OCI-LY3 (cell line): ENCODE data around the gene SEMA4A.

Experiments
- H2AFZ ChIP-seq: fragments of 200-600, 300-600 bp; shearing (Covaris generic); 2 replicates; pipeline ENCODE4 v1.6.0; 2014; ENCODE audit warnings: antibody characterized with exemption, low read depth, low read length
- H3K27ac ChIP-seq: fragments of 200-600, 300-600 bp; sonication (generic); 2 replicates; pipeline ENCODE4 v1.5.1; 2014; ENCODE audit warnings: mild to moderate bottlenecking, low read length, moderate library complexity, mixed read lengths
- H3K27me3 ChIP-seq: fragments of 200-600, 300-600 bp; sonication (generic); 2 replicates; pipeline ENCODE4 v1.6.1; 2014; ENCODE audit warnings: low read depth, low read length, mixed read lengths
- H3K36me3 ChIP-seq: fragments of 200-600, 300-600 bp; sonication (generic); replicated peaks from 2 replicates; pipeline ENCODE3; 2014; ENCODE audit warnings: low read depth, low read length, mixed read lengths
- H3K4me1 ChIP-seq: fragments of 300-600, 200-600 bp; sonication (generic); 2 replicates; pipeline ENCODE4 v1.6.1; 2014; ENCODE audit warnings: low read length, mixed read lengths
- H3K4me2 ChIP-seq: fragments of 200-600, 300-600 bp; sonication (generic); 2 replicates; pipeline ENCODE4 v1.6.1; 2014; ENCODE audit warnings: low read length, mixed read lengths
- H3K4me3 ChIP-seq: fragments of 300-600, 200-600 bp; sonication (generic); 2 replicates; pipeline ENCODE4 v1.5.1; 2014; ENCODE audit warnings: antibody characterized with exemption, mild to moderate bottlenecking, low read length, moderate library complexity
- H3K79me2 ChIP-seq: fragments of 300-600, 200-600 bp; shearing (Covaris generic); 2 replicates; pipeline ENCODE4 v1.6.1; 2014; ENCODE audit warnings: mild to moderate bottlenecking, low read length, mixed read lengths
- H3K9ac ChIP-seq: fragments of 300-600, 200-600 bp; shearing (Covaris generic); 2 replicates; pipeline ENCODE4 v1.6.0; 2014; ENCODE audit warnings: mild to moderate bottlenecking, low read length, moderate library complexity
- H3K9me3 ChIP-seq: fragments of 200-600, 300-600 bp; shearing (Covaris generic); 2 replicates; pipeline ENCODE4 v1.6.1; 2014; ENCODE audit warnings: low read length, mixed read lengths; ENCODE audit not compliant: insufficient read depth
- H4K20me1 ChIP-seq: fragments of 200-600, 300-600 bp; sonication (generic); 2 replicates; pipeline ENCODE4 v1.6.1; 2016; ENCODE audit warnings: low read length, mixed read lengths; ENCODE audit not compliant: insufficient read depth
- EZH2phosphoT487 ChIP-seq: fragments of 200-600 bp; shearing (Covaris generic); IDR thresholded peaks from 2 replicates; pipeline ENCODE4 v1.6.1; 2018; ENCODE audit warnings: antibody characterized with exemption, mixed run types, low read depth
- TF ChIP-seq, protein P1 (sequence below): fragments of 200-600, 300-600 bp; sonication (generic); IDR thresholded peaks from 2 replicates; pipeline ENCODE4 v1.5.1; 2014; ENCODE audit warnings: antibody characterized with exemption, low read length, low read depth

Gene SEMA4A

GRCh38 chr1:156217871-156218270 lies 64.5 kb downstream of the SEMA4A start:
- H2AFZ ChIP-seq = no peak overlapping the region
- peak overlapping the region; percentile 60 for H3K27ac ChIP-seq
- H3K9ac ChIP-seq = no peak overlapping the region
- H3K27me3 ChIP-seq = no peaks in the 10 kb centered on the region
- H3K9me3 ChIP-seq = no peaks in the 10 kb centered on the region
- peaks cover 13% of the 10 kb centered on the region for H3K79me2 ChIP-seq
- TF ChIP-seq, protein P1, sequence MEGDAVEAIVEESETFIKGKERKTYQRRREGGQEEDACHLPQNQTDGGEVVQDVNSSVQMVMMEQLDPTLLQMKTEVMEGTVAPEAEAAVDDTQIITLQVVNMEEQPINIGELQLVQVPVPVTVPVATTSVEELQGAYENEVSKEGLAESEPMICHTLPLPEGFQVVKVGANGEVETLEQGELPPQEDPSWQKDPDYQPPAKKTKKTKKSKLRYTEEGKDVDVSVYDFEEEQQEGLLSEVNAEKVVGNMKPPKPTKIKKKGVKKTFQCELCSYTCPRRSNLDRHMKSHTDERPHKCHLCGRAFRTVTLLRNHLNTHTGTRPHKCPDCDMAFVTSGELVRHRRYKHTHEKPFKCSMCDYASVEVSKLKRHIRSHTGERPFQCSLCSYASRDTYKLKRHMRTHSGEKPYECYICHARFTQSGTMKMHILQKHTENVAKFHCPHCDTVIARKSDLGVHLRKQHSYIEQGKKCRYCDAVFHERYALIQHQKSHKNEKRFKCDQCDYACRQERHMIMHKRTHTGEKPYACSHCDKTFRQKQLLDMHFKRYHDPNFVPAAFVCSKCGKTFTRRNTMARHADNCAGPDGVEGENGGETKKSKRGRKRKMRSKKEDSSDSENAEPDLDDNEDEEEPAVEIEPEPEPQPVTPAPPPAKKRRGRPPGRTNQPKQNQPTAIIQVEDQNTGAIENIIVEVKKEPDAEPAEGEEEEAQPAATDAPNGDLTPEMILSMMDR = no peak
- TF ChIP-seq EZH2phosphoT487 = no peak
- peaks cover 14% of the 10 kb centered on the region for H3K36me3 ChIP-seq
- H3K4me3 ChIP-seq = no peak overlapping the region
- H4K20me1 ChIP-seq = no peaks in the 10 kb centered on the region
- H3K4me2 ChIP-seq = peak overlapping the region; percentile 59
- peaks cover 22% of the 10 kb centered on the region for H3K4me1 ChIP-seq

GRCh38 chr1:156220226-156220625 lies 66.8 kb downstream of the SEMA4A start:
- H4K20me1 ChIP-seq = no peaks in the 10 kb centered on the region
- H2AFZ ChIP-seq = no peak overlapping the region
- H3K4me1 ChIP-seq = peaks cover 18% of the 10 kb centered on the region
- no peaks in the 10 kb centered on the region for H3K27me3 ChIP-seq
- no peak overlapping the region for H3K4me3 ChIP-seq
- H3K9ac ChIP-seq = no peak overlapping the region
- no peak overlapping the region for H3K27ac ChIP-seq
- H3K4me2 ChIP-seq = no peak overlapping the region
- H3K36me3 ChIP-seq = peaks cover 23% of the 10 kb centered on the region
- no peak for TF ChIP-seq EZH2phosphoT487
- H3K79me2 ChIP-seq = no peaks in the 10 kb centered on the region; the same call in 1 of the 2 replicates
- H3K9me3 ChIP-seq = no peaks in the 10 kb centered on the region

DNA sequence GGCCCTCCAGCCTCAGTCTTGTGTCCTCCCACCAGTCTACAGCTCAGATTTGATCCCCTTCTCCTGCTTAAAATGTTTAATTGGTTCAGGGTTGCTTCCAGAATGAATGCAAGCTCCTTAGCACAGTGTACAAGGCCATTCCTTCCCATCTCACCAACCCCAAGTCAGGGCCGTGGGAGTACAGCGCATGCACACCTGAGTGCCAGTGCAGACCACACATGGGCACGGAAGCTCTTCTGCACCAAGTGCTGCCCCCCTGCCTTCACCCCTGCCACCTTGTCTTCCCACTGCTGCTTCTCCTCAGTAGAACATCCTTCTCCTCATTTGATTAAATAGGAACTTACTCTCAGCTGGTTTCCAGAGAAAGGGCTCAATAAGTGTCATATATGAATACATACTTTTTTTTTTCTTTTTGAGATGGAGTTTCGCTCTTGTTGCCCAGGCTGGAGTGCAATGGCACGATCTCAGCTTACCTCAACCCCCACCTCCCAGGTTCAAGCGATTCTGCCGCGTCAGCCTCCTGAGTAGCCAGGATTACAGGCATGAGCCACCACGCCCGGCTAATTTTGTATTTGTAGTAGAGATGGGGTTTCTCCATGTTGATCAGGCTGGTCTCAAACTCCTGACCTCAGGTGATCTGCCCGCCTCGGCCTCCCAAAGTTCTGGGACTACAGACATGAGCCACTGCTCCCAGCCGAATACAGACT lies 68.8 kb downstream of the SEMA4A start:
- H3K79me2 ChIP-seq = no peaks in the 10 kb centered on the region
- H3K4me2 ChIP-seq = no peak overlapping the region
- H3K9ac ChIP-seq = no peak overlapping the region
- no peaks in the 10 kb centered on the region for H3K9me3 ChIP-seq
- H3K4me3 ChIP-seq = no peak overlapping the region
- H3K27me3 ChIP-seq = no peaks in the 10 kb centered on the region
- H3K4me1 ChIP-seq = peaks cover 37% of the 10 kb centered on the region
- H4K20me1 ChIP-seq = no peaks in the 10 kb centered on the region
- no peak for TF ChIP-seq EZH2phosphoT487
- TF ChIP-seq, protein P1 = no peak
- H3K36me3 ChIP-seq = peaks cover 23% of the 10 kb centered on the region
- no peak overlapping the region for H2AFZ ChIP-seq
- H3K27ac ChIP-seq = no peak overlapping the region

- no peak overlapping the region for H3K4me3 ChIP-seq
- peaks cover 29% of the 10 kb centered on the region for H3K36me3 ChIP-seq
- 0 out of 2 replicates have a peak, but pooled peaks cover 6% of the 10 kb centered on the region for H4K20me1 ChIP-seq
- H3K79me2 ChIP-seq = no peaks in the 10 kb centered on the region
- H3K4me2 ChIP-seq = peak overlapping the region; percentile 10
- no peak overlapping the region for H2AFZ ChIP-seq
- no peak for TF ChIP-seq EZH2phosphoT487
- TF ChIP-seq, protein P1 = no peak
- no peak overlapping the region for H3K9ac ChIP-seq
- peaks cover 25% of the 10 kb centered on the region for H3K4me1 ChIP-seq
- H3K9me3 ChIP-seq = no peaks in the 10 kb centered on the region
- peak overlapping the region; percentile 80 for H3K27ac ChIP-seq
- no peaks in the 10 kb centered on the region for H3K27me3 ChIP-seq
Observed at GRCh38 chr1:156225677-156226014, 72.3 kb downstream of the SEMA4A start.
